Measurements from ENCODE around the gene DAB2.
"Not testable (repeated sequence)": the region's sequence is repeated elsewhere in the genome, so short reads cannot be mapped to it uniquely, and the experiment has no call there.

DAB2 gene

DNA sequence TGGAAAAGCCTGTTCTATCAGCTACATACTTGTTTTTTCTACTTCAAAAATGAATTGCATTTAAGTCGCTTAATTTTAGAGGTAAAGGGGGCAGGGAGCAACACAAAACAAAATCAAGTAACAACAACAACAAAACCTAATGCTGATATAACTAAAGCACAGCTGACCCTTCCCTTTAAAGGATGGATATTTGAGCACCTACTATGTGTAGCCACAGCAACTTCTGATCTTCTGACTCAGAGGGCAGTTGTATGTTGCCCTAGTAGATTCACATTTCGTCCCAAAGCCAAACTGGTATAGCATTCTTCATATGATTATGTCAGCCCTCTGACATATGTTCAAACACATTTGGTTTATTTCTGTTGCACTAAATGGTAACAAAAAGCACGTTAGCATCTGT lies 6.8 kb downstream of the DAB2 start:
- no peak for DNase-seq

DNA sequence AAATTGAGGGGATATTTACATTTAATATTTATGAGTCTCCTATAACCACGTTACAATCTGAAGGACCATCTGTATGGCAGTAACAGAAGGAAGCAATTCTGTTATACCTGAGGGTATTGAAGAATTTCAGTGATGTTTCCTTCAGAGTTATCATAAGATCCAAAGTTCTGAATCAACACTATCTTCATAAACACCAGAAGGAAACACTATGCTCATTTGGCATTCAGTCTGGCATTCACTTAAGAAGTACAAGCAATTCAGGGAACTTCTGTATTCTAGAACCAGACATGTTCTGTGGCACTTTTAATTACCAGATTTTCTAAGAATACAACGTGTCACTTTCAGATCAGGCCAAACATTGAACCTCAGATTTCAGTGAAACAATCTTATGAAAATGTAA lies 9.6 kb downstream of the DAB2 start:
- DNase-seq: no peak

DNA sequence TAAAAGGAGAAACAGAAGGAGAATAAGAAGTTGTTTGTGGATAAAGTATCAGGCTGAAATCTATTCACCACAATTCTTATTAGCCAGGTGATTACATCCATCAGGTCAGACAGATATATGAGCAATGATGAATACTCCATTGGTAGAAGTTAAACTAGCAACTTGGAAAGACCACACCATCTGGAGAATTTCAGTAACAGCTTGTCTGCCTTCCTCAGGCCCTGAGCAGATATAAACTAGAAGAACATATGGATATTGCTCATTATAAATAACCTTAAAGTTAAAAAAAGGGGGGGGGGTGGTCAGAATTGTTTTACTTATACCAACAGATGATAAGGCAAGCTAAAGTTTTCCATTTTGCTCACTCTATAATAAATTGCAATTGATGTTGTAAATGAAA lies 10.4 kb downstream of the DAB2 start:
- DNase-seq: no peak

- no peak for DNase-seq
These were observed 11.0 kb downstream of the DAB2 start for GRCh38 chr5:39413771-39414170.

DNA sequence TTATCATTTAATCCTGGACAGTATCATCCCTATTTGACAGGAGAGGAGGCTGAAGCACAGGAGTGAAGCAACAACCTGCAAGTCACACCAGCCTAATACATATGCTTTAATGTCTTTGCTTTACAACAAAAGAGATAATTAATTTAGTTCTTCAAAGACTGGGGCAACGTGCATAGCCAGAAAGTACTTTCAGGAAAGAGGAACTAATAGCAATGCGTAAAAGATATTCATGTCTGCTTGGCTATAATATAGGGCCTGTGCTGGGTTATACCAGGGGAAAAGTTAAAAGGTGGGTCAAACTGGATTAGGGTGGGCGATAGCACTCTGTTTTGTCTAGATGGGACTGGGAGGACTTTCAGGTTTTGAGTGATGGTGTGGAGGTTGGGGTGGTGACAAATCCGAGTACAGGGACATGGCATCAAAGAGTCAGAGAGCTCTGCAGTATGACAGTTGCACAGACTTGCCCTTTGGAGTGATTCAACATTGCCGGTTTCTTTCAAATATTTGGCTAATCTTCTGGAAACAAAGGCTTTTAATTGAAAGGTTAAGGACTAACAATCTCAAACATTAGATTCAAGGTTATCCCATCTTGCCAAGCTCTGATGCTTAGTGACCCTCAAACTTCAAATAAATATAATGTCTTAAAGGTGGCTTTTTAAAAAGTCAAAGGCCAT lies 11.9 kb downstream of the DAB2 start:
- DNase-seq: no peak

DNA sequence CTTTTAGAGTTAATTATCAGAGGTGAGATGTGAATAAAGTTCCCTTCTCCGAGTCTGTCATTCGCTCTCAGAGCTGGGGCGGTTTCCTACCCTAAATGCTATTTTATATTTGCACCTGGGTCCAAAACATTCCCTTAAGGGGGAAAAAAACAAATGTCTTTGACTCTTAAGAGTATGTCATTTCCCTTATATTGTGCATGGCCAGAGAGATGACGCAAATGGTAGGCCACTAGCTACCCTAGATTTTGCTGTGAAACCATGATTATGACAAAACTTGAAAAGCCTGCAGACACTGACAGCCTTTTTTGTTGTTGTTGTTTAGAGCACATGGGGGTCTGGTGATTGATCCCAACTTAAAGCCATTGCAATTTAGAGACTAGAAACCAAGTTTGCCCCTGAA lies 12.8 kb downstream of the DAB2 start:
- no peak for DNase-seq

GRCh38 chr5:39411061-39411460 lies 13.7 kb downstream of the DAB2 start:
- DNase-seq: no peak

GRCh38 chr5:39409033-39409432 lies 15.7 kb downstream of the DAB2 start:
- DNase-seq: no peak

DNA sequence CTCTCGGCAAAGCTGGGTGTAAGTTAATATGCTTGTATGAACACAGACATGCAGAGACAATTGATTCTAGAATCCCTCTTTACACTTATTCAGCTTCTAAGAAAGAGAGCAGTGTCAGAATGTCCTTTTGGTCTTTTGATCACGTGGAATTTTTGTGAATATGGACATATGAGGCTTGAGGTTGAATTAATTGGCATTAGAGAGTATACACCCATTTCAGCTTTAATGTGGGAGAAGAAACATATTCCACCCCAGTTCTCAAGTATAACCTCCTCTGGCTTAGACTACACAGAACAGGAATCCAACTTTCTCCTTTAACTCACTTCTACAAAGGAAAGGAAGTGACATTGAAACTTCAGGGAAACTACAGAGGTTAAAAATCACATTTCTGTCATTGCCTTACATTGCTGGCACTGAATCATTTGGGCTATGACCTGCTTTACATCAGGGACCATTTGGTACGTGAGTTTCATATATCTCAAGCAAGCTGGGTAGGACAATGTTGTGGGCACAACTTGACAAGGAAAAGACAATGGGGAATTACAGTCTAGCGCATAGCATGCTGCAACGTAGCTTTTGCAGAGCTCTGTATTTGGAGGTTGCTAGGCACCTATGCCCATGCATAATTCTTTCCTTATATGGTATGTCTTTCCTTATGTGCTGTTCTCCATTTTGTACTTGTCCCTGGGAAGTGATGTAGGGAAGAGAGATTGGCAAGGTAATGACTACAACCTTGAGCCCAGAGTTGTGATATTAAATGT lies 19.5 kb downstream of the DAB2 start:
- no peak for DNase-seq

DNA sequence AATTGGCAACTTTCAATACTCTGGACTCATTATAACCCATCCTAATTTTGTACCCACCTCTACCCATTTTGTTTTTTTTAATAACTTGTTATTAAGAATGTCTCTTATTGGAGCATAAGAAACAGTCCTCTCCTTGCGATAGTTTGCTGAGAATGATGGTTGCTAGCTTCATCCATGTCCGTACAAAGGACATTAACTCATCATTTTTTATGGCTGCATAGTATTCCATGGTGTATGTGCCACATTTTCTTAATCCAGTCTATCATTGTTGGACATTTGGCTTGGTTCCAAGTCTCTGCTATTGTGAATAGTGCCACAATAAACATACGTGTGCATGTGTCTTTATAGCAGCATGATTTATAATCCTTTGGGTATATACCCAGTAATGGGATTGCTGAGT lies 21.0 kb downstream of the DAB2 start:
- not testable (repeated sequence) for DNase-seq

GRCh38 chr5:39402140-39402539 lies 22.6 kb downstream of the DAB2 start:
- not testable (repeated sequence) for DNase-seq

- DNase-seq: no peak
These were observed 23.8 kb downstream of the DAB2 start for GRCh38 chr5:39400713-39401578.

- DNase-seq: peak; percentile 13
These were observed 25.4 kb downstream of the DAB2 start for GRCh38 chr5:39399135-39400036.

GRCh38 chr5:39396843-39397242 lies 27.9 kb downstream of the DAB2 start:
- no peak for DNase-seq

DNA sequence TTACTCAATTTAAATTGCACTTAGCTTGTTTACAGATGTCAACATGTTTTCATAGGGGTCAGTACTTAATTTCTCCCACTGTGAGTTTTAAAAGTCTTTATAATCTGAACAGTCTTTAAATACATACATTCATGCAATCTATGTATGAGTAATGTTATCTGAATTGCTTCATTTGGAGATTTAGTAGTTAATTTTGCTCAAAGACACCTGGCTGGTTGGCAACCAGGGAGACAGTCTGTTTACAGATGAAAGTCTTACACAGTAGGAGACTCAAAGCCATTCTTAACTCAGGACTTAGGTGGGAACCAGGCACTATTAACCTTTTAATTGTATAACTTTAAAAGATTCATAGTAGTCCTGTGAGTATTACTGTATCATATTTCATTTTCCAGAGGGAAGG lies 29.3 kb downstream of the DAB2 start:
- DNase-seq: no peak

DNA sequence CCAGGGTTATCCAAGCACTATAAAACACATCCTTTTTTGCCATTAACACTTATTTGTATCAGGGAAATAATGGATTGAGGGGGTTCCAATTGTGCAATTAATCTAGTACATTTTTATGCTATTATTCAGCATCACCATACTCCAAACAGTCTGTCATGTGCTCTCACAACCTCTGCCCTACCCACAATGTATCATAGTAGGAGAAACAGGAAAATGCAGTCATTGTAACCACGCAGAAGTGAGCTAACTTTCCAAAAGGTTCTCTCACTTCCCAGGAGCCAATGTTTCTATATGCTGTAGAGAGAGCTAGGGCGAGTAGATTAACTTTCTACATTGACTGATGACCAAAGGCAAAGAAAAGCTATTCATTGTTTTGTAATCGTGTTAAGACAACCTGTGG lies 29.8 kb downstream of the DAB2 start:
- no peak for DNase-seq

GRCh38 chr5:39390945-39391344 lies 33.8 kb downstream of the DAB2 start:
- no peak for DNase-seq

DNA sequence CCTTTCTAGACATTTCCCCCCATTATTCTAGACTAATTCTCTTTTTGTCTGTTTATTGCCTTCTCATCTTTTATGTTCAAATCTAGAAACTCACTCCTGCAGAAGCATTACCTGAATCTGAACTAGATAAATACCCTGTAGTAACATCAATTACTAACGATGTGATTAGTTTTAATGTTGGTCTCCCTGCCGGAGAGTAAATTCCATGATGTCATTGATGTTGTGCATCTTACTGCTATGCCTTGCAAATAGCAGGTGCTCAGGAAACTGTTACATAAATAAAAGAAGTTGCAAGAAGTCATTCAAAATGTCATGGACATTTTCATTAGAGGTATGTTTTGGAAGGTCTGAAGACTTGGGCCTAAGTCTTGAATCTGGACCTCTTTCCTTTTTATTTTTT lies 37.5 kb downstream of the DAB2 start:
- DNase-seq: no peak

DNA sequence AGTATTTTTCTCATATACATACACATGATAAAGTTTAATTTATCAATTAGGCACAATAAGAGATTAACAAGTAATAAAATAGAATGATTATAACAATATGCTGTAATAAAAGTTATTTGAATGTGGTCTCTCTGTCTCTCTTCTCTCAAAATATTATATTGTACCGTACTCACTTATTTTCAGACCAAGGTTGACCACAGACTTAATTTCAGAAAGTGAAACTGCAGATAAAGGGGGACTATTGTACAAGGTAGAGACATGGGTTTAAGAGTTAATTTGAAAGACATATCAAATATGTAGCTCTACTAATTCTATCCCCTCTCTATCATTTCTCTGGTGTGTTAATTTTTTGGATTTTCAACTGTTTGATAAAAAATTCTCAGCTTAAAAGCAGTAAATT lies 40.5 kb downstream of the DAB2 start:
- DNase-seq: no peak

GRCh38 chr5:39381376-39381775 lies 43.4 kb downstream of the DAB2 start:
- no peak for DNase-seq

- DNase-seq: no peak
These were observed 45.1 kb downstream of the DAB2 start for GRCh38 chr5:39379693-39380092.

DNA sequence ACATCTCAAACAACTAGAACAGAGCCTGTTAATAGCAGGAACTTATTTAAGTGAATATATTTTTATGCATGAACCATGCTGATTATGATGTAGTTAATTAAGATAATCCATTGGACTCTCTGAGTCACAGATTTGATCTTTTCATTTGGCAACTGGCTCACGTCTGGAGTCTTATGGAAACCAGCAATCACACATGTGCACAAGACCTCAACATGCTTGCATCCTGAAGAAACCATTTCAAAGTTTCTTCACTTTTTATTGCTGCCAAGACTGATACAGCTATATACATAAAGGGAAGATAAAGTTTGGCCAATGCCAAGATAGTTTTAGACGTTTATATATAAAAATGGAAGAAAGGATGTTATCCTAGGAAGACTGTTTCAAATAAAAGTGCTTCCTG lies 47.2 kb downstream of the DAB2 start:
- no peak for DNase-seq

DNA sequence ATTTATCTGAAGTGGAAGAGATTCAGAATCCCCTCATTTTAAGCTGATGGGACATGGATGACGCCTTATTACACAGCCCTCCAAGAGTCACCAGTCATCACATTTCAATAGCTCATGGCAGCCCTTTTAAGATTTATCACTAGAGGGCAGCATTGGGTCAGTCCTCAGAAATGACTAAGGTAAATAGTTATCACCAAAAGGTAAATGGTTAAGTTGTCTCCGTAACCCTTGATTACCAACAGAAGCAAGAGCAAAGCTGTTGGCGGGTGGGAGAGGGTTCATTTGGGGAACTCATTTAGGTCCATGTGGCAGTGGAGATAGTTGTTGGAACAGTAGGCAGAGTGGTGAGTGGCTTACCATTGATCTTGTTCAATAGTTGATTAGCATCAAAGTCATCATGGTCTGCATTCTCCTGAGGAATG lies 48.5 kb downstream of the DAB2 start:
- peak; percentile 63 for DNase-seq

Data from CD4-positive, alpha-beta T cell treated with Interleukin-10 for 1 hour (primary cell).